GM18858 (cell line): Measurements from ENCODE around the gene ZNF316.

Experiments used
- ATAC-seq: cut with Tn5 transposase; IDR thresholded peaks from one replicate; pipeline ENCODE4 v1.9.1; 2021; ENCODE audit not compliant: unreplicated experiment

The ZNF316 gene

GRCh38 chr7:6680146-6680545, 43.0 kb downstream of the ZNF316 start:
- no peak for ATAC-seq

DNA sequence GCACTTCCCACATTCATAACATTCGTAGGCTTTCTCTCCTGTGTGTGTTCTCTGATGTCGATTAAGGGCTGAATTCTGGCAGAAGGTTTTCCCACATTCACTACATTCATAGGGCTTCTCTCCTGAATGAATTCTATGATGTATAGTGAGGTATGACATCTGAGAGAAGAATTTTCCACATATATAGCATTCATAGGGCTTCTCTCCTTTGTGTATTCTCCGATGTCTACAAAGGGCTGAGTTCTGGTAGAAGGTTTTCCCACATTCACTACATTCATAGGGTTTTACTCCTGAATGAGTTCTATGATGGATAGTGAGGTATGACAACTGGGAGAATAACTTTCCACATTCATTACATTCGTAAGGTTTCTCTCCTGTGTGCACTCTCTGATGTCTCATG, 54.0 kb downstream of the ZNF316 start:
- ATAC-seq: no peak

DNA sequence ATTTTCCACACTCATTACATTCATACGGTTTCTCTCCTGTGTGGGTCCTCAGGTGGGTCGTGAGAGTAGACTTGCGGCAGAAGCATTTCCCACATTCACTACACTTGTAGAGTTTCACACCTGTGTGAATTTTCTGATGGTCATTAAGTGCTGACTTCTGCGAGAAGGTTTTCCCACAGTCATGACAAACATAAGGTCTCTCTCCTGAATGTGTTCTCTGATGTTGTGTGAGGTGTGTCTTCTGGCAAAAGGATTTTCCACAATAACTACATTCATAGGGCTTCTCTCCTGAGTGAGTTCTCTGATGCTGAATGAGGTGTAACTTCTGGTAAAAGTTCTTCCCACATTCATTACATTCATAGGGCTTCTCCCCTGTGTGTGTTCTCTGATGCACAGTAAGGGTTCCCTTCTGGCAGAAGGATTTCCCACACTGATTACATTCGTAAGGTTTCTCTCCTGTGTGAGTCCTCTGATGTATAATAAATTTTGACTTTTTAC, 54.5 kb downstream of the ZNF316 start:
- no peak for ATAC-seq

- no peak for ATAC-seq
Measured at GRCh38 chr7:6700793-6701192, 63.7 kb downstream of the ZNF316 start.

DNA sequence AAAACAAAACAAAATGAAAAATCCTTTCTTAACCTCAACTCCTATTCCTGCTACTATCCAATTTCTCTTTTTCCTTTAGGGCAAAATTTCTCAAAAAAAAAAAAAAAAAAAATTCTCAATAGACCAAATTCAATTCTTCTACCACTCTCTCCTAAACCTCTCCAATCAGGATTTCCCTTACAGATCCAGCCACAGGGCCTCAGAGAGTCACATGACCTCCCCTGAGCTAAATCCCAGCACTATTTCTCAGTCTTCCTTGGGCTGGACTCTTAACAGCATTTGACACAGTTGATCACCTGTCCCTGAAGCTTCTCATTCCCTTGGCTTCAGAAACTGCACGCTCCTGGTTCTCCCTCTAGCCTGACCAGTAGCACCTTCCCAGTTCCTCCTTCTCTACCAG, 64.7 kb downstream of the ZNF316 start:
- no peak for ATAC-seq
